Neural cell (in vitro differentiated cells): Measurements from ENCODE around the gene LRRC8B.

Experiments used
- EZH2 ChIP-seq: fragments of 200-600, 300-800 bp; shearing (Covaris generic), sonication (generic); IDR thresholded peaks from 2 replicates; pipeline ENCODE4 v1.6.1; 2014; ENCODE audit warnings: antibody characterized with exemption, low read length, borderline replicate concordance, mild to moderate bottlenecking; ENCODE audit not compliant: insufficient read depth, poor library complexity, severe bottlenecking
- MXI1 ChIP-seq: fragments of 450-650 bp; conservative IDR thresholded peaks from 2 replicates; pipeline ENCODE4 v1.6.1; 2014; ENCODE audit warnings: antibody characterized with exemption, mild to moderate bottlenecking; ENCODE audit not compliant: poor library complexity, severe bottlenecking
- POLR2AphosphoS5 ChIP-seq: IDR thresholded peaks from 2 replicates; pipeline ENCODE4 v1.6.1; 2012
- RAD21 ChIP-seq: fragments of 450-650 bp; conservative IDR thresholded peaks from 2 replicates; pipeline ENCODE4 v1.6.1; 2014; ENCODE audit warnings: antibody characterized with exemption, mild to moderate bottlenecking, moderate library complexity
- TF ChIP-seq, protein P1 (sequence below): fragments of 450-650 bp; IDR thresholded peaks from 2 replicates; pipeline ENCODE4 v1.5.1; 2014; ENCODE audit warnings: antibody characterized with exemption, mild to moderate bottlenecking, moderate library complexity; ENCODE audit not compliant: poor library complexity, severe bottlenecking
- TF ChIP-seq, protein P2 (sequence below): IDR thresholded peaks from 2 replicates; pipeline ENCODE4 v1.6.1; 2012; ENCODE audit warnings: borderline replicate concordance

DNA sequence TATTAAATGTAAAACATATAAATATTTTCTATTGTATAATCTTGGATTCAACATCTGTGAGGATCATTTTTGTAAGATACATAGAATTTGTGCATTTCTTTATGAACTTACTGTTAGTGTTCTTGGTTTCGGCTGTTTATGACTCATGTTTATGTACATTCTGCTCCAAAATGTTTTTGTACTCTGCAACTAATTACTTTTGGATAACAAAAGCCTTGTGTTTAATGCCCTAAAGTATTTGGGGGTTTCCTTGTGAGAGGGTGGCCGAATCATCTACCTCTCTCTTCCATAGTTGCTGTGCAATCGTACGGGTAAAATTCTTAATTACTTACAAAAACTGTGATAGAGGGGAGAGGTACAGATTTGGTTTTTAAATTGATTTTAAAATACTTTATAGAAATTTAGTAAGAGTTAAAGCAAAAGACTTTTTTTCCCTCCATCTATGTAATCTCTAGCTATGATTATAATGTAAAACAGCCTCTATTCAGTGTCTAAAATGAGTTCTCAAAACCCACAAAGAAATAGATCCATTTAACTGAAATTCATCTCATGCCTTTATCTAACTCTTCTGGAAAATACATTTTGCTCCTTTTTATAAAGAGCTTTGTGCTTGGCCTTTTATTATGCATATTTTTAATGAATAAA, 69.6 kb downstream of the LRRC8B start:
- TF ChIP-seq, protein P1, sequence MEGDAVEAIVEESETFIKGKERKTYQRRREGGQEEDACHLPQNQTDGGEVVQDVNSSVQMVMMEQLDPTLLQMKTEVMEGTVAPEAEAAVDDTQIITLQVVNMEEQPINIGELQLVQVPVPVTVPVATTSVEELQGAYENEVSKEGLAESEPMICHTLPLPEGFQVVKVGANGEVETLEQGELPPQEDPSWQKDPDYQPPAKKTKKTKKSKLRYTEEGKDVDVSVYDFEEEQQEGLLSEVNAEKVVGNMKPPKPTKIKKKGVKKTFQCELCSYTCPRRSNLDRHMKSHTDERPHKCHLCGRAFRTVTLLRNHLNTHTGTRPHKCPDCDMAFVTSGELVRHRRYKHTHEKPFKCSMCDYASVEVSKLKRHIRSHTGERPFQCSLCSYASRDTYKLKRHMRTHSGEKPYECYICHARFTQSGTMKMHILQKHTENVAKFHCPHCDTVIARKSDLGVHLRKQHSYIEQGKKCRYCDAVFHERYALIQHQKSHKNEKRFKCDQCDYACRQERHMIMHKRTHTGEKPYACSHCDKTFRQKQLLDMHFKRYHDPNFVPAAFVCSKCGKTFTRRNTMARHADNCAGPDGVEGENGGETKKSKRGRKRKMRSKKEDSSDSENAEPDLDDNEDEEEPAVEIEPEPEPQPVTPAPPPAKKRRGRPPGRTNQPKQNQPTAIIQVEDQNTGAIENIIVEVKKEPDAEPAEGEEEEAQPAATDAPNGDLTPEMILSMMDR, result no peak
- TF ChIP-seq RAD21, result no peak
- TF ChIP-seq, protein P2, sequence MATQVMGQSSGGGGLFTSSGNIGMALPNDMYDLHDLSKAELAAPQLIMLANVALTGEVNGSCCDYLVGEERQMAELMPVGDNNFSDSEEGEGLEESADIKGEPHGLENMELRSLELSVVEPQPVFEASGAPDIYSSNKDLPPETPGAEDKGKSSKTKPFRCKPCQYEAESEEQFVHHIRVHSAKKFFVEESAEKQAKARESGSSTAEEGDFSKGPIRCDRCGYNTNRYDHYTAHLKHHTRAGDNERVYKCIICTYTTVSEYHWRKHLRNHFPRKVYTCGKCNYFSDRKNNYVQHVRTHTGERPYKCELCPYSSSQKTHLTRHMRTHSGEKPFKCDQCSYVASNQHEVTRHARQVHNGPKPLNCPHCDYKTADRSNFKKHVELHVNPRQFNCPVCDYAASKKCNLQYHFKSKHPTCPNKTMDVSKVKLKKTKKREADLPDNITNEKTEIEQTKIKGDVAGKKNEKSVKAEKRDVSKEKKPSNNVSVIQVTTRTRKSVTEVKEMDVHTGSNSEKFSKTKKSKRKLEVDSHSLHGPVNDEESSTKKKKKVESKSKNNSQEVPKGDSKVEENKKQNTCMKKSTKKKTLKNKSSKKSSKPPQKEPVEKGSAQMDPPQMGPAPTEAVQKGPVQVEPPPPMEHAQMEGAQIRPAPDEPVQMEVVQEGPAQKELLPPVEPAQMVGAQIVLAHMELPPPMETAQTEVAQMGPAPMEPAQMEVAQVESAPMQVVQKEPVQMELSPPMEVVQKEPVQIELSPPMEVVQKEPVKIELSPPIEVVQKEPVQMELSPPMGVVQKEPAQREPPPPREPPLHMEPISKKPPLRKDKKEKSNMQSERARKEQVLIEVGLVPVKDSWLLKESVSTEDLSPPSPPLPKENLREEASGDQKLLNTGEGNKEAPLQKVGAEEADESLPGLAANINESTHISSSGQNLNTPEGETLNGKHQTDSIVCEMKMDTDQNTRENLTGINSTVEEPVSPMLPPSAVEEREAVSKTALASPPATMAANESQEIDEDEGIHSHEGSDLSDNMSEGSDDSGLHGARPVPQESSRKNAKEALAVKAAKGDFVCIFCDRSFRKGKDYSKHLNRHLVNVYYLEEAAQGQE, result no peak
- no peak for TF ChIP-seq MXI1
- TF ChIP-seq EZH2, result no peak
- TF ChIP-seq POLR2AphosphoS5, result no peak
